Stimulated activated CD8-positive, alpha-beta memory T cell treated with anti-CD3 and anti-CD28 coated beads, Interleukin-7, amount 100 ng/mL, for 4 hours (primary cell): ENCODE data around the gene BLCAP.
"Not testable (repeated sequence)": the region's sequence is repeated elsewhere in the genome, so short reads cannot be mapped to it uniquely, and the experiment has no call there.

Experiments used
- DNase-seq, 2 donors: peaks; one replicate each; pipeline ENCODE4 v3.0.0-alpha.2; 2020; ENCODE audit warnings: low read depth in 2 of 2

Gene BLCAP

GRCh38 chr20:37556538-37556937, 28.9 kb upstream of the BLCAP start:
- DNase-seq, result no peak

GRCh38 chr20:37554721-37555298, 27.1 kb upstream of the BLCAP start:
- DNase-seq, result not testable (repeated sequence)

- DNase-seq, result no peak
Measured at GRCh38 chr20:37552415-37552814, 24.7 kb upstream of the BLCAP start.

- not testable (repeated sequence) for DNase-seq
Measured at GRCh38 chr20:37551660-37552059, 24.0 kb upstream of the BLCAP start.

GRCh38 chr20:37550101-37550920, 22.6 kb upstream of the BLCAP start:
- not testable (repeated sequence) for DNase-seq

- DNase-seq, result no peak
Measured at GRCh38 chr20:37547912-37548311, 20.2 kb upstream of the BLCAP start.

- no peak for DNase-seq
Measured at GRCh38 chr20:37545516-37545915, 17.8 kb upstream of the BLCAP start.

- DNase-seq, result no peak
Measured at GRCh38 chr20:37544386-37544785, 16.7 kb upstream of the BLCAP start.

GRCh38 chr20:37543828-37544227, 16.2 kb upstream of the BLCAP start:
- no peak for DNase-seq

GRCh38 chr20:37542281-37542680, 14.6 kb upstream of the BLCAP start:
- no peak for DNase-seq

- DNase-seq, result no peak
Measured at GRCh38 chr20:37541326-37541725, 13.7 kb upstream of the BLCAP start.

GRCh38 chr20:37540838-37541237, 13.2 kb upstream of the BLCAP start:
- DNase-seq, result not testable (repeated sequence)

GRCh38 chr20:37540001-37540400, 12.3 kb upstream of the BLCAP start:
- no peak for DNase-seq

- DNase-seq, result no peak
Measured at GRCh38 chr20:37539424-37539823, 11.7 kb upstream of the BLCAP start.

- no peak for DNase-seq
Measured at GRCh38 chr20:37538003-37538402, 10.3 kb upstream of the BLCAP start.

GRCh38 chr20:37537505-37537904, 9.8 kb upstream of the BLCAP start:
- no peak for DNase-seq

- no peak for DNase-seq
Measured at GRCh38 chr20:37535443-37536132, 7.9 kb upstream of the BLCAP start.

- DNase-seq, result peak in 1 of 2 donors; percentile 11
Measured at GRCh38 chr20:37534401-37535157, 6.9 kb upstream of the BLCAP start.

GRCh38 chr20:37533154-37533715, 5.6 kb upstream of the BLCAP start:
- DNase-seq, result no peak

- no peak for DNase-seq
Measured at GRCh38 chr20:37531856-37532255, 4.2 kb upstream of the BLCAP start.

- DNase-seq, result no peak
Measured at GRCh38 chr20:37530696-37531095, 3.0 kb upstream of the BLCAP start.
